Measurements from ENCODE around the gene TDRD15. TPM values are rescaled to one million over a fixed set of nuclear protein-coding genes. Genes with fewer than 3 reads are reported as not detected.
"Not testable (repeated sequence)": the region's sequence is repeated elsewhere in the genome, so short reads cannot be mapped to it uniquely, and the experiment has no call there.

TDRD15 gene
- total RNA-seq, 2 donors from 2014 or later: not detected

DNA sequence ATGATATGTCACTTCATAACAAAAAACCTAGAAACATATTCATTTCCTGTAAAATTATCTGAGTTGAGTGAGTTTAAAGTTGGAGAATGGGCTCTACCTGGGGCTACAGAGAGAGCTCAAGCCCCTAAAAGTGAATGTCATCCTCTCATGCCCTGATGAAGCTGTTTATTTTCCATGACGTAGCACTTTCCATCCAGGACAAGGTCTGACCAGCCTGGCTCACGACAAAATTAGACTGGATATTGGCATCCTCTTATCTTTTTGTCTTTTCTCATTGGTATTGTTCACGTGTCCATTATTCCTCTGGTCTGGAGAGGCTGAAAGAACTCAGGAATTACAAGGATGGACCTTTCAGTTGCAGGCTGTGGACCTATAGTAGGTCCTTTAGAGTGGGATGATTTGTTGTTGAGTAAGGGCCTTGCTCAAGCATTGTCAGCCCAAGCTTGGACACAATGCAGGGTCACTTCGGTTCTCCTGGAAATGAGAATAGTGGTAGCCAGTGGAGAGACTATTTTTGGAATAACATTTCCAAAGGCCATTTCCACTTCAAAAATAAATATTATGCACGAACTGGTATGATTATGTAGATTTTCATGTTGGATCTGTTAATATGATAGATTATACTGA is 24.4 kb upstream of the TDRD15 start:
- Histone ChIP-seq H3K9me3 (no peaks in the 10 kb centered on the region), H3K4me1 (no peaks in the 10 kb centered on the region), H3K36me3 (no peaks in the 10 kb centered on the region), H3K27ac (no peak overlapping the region), H3K4me3 (no peak overlapping the region), H3K9ac (ENCODE audit: low read depth in 2 of 2, low read length in 2 of 2) (no peak overlapping the region), H3K27me3 (no peaks in the 10 kb centered on the region)
- TF ChIP-seq, protein P1, sequence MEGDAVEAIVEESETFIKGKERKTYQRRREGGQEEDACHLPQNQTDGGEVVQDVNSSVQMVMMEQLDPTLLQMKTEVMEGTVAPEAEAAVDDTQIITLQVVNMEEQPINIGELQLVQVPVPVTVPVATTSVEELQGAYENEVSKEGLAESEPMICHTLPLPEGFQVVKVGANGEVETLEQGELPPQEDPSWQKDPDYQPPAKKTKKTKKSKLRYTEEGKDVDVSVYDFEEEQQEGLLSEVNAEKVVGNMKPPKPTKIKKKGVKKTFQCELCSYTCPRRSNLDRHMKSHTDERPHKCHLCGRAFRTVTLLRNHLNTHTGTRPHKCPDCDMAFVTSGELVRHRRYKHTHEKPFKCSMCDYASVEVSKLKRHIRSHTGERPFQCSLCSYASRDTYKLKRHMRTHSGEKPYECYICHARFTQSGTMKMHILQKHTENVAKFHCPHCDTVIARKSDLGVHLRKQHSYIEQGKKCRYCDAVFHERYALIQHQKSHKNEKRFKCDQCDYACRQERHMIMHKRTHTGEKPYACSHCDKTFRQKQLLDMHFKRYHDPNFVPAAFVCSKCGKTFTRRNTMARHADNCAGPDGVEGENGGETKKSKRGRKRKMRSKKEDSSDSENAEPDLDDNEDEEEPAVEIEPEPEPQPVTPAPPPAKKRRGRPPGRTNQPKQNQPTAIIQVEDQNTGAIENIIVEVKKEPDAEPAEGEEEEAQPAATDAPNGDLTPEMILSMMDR (IDR thresholded peaks at IDR 0.05): no peak
- intact Hi-C loops (cut with DNase I): no loop called here
- no peak for DNase-seq

DNA sequence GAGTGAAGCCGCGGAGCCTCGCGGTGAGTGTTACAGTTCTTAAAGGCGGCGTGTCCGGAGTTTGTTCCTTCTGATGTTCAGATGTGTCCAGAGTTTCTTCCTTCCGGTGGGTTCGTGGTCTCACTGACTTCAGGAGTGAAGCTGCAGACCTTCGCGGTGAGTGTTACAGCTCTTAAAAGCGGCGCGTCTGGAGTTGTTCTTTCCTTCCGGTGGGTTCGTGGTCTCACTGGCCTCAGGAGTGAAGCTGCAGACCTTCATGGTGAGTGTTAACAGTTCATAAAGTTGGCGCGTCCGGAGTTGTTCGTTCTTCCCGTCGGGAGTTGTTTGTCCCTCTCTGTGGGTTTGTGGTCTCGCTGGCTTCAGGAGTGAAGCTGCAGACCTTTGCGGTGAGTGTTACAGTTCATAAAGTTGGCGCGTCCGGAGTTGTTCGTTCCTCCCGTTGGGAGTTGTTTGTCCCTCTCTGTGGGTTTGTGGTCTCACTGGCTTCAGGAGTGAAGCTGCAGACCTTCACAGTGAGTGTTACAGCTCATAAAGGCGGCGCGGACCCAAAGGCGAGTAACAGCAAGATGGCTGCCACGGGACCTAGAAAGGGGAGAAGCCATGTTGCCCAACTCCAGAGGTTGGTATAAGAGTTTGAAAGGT is 22.1 kb upstream of the TDRD15 start:
- H3K27ac ChIP-seq; intact Hi-C loops (cut with DNase I); H3K36me3 ChIP-seq; H3K27me3 ChIP-seq; H3K4me3 ChIP-seq; H3K4me1 ChIP-seq; H3K9me3 ChIP-seq; H3K9ac ChIP-seq (ENCODE audit: low read depth in 2 of 2, low read length in 2 of 2); DNase-seq: not testable (repeated sequence)

DNA sequence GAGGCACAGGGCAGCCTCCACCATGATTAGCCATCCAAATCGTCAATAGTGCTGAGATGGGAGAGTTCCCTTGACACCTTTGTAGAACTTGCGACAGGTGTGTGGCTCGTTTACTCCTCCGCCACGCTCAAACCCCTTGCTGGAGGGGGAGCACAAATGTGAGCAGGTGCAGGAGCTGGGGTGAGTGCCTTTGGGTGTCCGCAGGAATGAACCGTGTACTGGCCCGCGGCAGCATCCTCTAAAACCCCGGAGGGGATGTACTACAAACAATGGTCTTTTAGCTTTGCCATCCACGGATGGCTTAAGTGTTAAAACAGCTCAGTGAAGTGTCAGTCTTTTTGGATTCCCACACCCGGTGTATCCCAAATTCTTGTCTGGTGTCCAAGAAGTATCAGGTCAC is 21.4 kb upstream of the TDRD15 start:
- Histone ChIP-seq H3K9me3 (no peaks in the 10 kb centered on the region), H3K4me1 (no peaks in the 10 kb centered on the region), H3K27me3 (no peaks in the 10 kb centered on the region), H3K9ac (ENCODE audit: low read depth in 2 of 2, low read length in 2 of 2) (no peak overlapping the region), H3K27ac (no peak overlapping the region), H3K36me3 (no peaks in the 10 kb centered on the region), H3K4me3 (no peak overlapping the region)
- DNase-seq: no peak
- intact Hi-C loops (cut with DNase I): no loop called here
- TF ChIP-seq, protein P1 (IDR thresholded peaks at IDR 0.05): no peak

DNA sequence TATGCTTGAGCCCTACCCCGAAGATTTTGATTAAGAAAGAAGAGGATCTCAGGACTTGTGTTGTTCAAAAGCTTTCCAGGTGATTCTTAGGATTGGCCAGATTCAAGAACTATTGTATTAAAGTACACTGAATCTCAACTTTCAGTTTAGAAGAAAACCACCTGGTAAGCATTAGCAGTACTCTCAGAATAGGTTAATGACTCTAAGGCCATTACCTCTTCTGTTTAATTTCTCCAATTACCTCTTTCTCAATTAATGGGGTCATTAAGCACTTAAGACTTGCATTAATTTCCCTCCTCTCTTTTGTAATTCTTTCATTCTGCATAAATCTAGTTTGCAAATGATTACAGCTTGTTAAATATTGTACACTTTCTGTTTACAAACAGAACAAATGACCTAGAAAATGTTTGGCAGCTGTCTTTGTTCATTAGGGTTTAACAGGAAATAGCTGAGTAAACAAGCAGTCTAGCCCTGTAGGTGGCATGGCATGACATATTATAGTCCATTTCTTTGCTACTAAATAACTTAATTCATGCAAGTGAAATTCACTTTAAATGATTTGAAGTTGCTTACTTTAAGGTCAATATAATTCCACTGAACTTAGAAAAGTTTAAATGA is 20.4 kb upstream of the TDRD15 start:
- intact Hi-C loops (cut with DNase I): no loop called here
- TF ChIP-seq, protein P1 (IDR thresholded peaks at IDR 0.05): no peak
- no peak overlapping the region for H3K9ac ChIP-seq (ENCODE audit: low read depth in 2 of 2, low read length in 2 of 2)
- H3K36me3 ChIP-seq: no peaks in the 10 kb centered on the region
- no peaks in the 10 kb centered on the region for H3K9me3 ChIP-seq
- no peaks in the 10 kb centered on the region for H3K27me3 ChIP-seq
- no peak for DNase-seq
- no peaks in the 10 kb centered on the region for H3K4me1 ChIP-seq
- no peak overlapping the region for H3K4me3 ChIP-seq
- H3K27ac ChIP-seq: no peak overlapping the region

DNA sequence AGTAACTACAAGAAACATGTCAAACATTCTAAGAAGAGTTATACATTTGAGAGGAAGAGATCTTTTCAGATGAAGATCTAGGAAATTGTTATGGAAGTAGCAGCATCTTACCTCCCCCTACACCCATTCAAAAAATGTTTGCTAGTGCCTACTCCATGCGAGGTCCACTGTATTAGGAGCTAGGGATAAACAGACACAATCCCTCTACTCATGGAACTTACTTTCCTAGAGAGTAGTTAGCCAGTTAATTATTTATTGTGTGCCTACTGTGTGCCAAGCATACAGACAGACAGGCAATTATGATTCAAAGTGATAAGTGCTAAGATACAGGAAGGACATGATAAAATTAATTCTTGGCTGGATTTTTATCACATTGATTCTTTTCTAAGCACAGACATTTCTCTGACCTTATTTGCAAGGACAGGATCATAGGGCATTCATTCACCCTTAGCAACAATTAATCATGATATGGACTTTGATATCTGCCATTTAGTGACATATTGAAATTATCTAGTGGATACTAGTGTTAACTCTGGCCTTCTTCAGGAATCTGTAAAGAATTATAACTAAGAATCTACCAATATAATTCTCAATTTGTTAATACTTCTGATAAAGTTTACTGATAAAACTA is 19.6 kb upstream of the TDRD15 start:
- Histone ChIP-seq H3K4me1 (no peaks in the 10 kb centered on the region), H3K4me3 (no peak overlapping the region), H3K9me3 (no peaks in the 10 kb centered on the region), H3K9ac (ENCODE audit: low read depth in 2 of 2, low read length in 2 of 2) (no peak overlapping the region), H3K27me3 (no peaks in the 10 kb centered on the region), H3K27ac (no peak overlapping the region), H3K36me3 (no peaks in the 10 kb centered on the region)
- DNase-seq: no peak
- intact Hi-C loops (cut with DNase I): no loop called here
- TF ChIP-seq, protein P1 (IDR thresholded peaks at IDR 0.05): no peak
